ENCODE measurements around the gene HDDC3. TPM values are rescaled to one million over a fixed set of nuclear protein-coding genes. Genes with fewer than 3 reads are reported as not detected.

Gene HDDC3
- total and polyA plus RNA-seq, 9 of the 15 experiments (the other 6 are each of a cell fraction or from before 2014, with no cell fraction given), result 14.9 to 55.8 (median 36.9) TPM

GRCh38 chr15:90931828-90932659 lies at the start of gene HDDC3 (continued):
- peak; percentile 19 to 24; a peak in 3 of 4 replicates for TF ChIP-seq FOXK2 (conservative IDR thresholded peaks at IDR 0.05 in 1 of 2, IDR thresholded peaks at IDR 0.05 in 1 of 2; ENCODE audit: low read depth in 2 of 2)
- TF ChIP-seq ZNF780A (CRISPR knock-in tag; IDR thresholded peaks at IDR 0.05), result no peak
- TF ChIP-seq NRF1 (conservative IDR thresholded peaks at IDR 0.05 in 1 of 2, IDR thresholded peaks at IDR 0.05 in 1 of 2), result peak; percentile 78 to 82
- peak; percentile 66 for TF ChIP-seq JUND (IDR thresholded peaks at IDR 0.05; ENCODE audit: borderline replicate concordance, low read depth, low read length)
- TF ChIP-seq JUND (tag; IDR thresholded peaks at IDR 0.05; ENCODE audit: borderline replicate concordance, low read depth, low read length), result peak; percentile 41; the same call in 1 of the 3 replicates
- TF ChIP-seq ATF1 (CRISPR knock-in tag; IDR thresholded peaks at IDR 0.05), result no peak
- TF ChIP-seq ATF1 (tag; IDR thresholded peaks at IDR 0.05), result peak; percentile 70
- no peak for TF ChIP-seq ZNF311 (CRISPR knock-in tag; IDR thresholded peaks at IDR 0.05)
- no peak for TF ChIP-seq ATF2 (CRISPR knock-in tag; IDR thresholded peaks at IDR 0.05)
- no peak for TF ChIP-seq HNRNPH1 (optimal IDR thresholded peaks at IDR 0.05; ENCODE audit: low read depth, low read length)
- TF ChIP-seq HMG20A (CRISPR knock-in tag; conservative IDR thresholded peaks at IDR 0.05), result no peak
- TF ChIP-seq ZNF324 (CRISPR knock-in tag; IDR thresholded peaks at IDR 0.05), result 0 out of 2 replicates have a peak, but pooled peaks have one; percentile 43
- TF ChIP-seq DACH1 (IDR thresholded peaks at IDR 0.05; ENCODE audit: partially characterized antibody), result no peak
- no peak for TF ChIP-seq ZNF407 (IDR thresholded peaks at IDR 0.05; ENCODE audit: low read depth)
- no peak for TF ChIP-seq GTF2B (IDR thresholded peaks at IDR 0.05; ENCODE audit: extremely low read depth, insufficient read length)
- TF ChIP-seq CSDE1 (IDR thresholded peaks at IDR 0.05), result no peak; a peak in 1 of 4 replicates
- no peak for TF ChIP-seq GATA2 (CRISPR knock-in tag; IDR thresholded peaks at IDR 0.05)
- no peak for TF ChIP-seq ZBTB1 (CRISPR knock-in tag; IDR thresholded peaks at IDR 0.05; ENCODE audit: borderline replicate concordance, low read depth)
- no peak for TF ChIP-seq PYGO2 (tag; IDR thresholded peaks at IDR 0.05)
